ENCODE measurements around the gene RNF227. TPM values are rescaled to one million over a fixed set of nuclear protein-coding genes. Genes with fewer than 3 reads are reported as not detected.

RNF227 gene
- total RNA-seq, 1 donor from 2014 or later = 0.70 TPM

- intact Hi-C loops (cut with DNase I) = loop anchor here (5.0 kb wide), 1 partner anchor 75 kb away; the partner anchor contains the start of genes CYB5D1, NAA38 and TMEM88
- ATAC-seq = peak; percentile 100
- peak; percentile 100 for DNase-seq (ENCODE audit: missing footprints)
Observed at GRCh38 chr17:7931709-7932482, 15.8 kb upstream of the RNF227 start, which contains the start of the genes CNTROB and TRAPPC1. Gene CNTROB, plus strand, starts transcription at chr17:7932206. Its CDS starts 874 bp downstream, at chr17:7933080. Gene TRAPPC1, minus strand, starts transcription at chr17:7931946. Its CDS starts 117 bp downstream, at chr17:7931829.

- intact Hi-C loops (cut with DNase I) = loop anchor here (5.0 kb wide), 1 partner anchor 74 kb away; the partner anchor contains the start of genes CYB5D1, NAA38 and TMEM88
- no peak for DNase-seq (ENCODE audit: missing footprints)
- ATAC-seq = no peak
Observed at GRCh38 chr17:7930841-7931631, 14.9 kb upstream of the RNF227 start.

- DNase-seq (ENCODE audit: missing footprints) (no peak), ATAC-seq (no peak)
- intact Hi-C loops (cut with DNase I) = loop anchor here (5.0 kb wide), 1 partner anchor 72 kb away; the partner anchor contains the start of genes CYB5D1, NAA38 and TMEM88
Observed at GRCh38 chr17:7929158-7930023, 13.3 kb upstream of the RNF227 start, which contains the start of gene KCNAB3. Gene KCNAB3, minus strand, starts transcription at chr17:7929856. Its CDS starts 421 bp downstream, at chr17:7929435.

- ATAC-seq (no peak), DNase-seq (ENCODE audit: missing footprints) (no peak)
- intact Hi-C loops (cut with DNase I) = no loop called here
Observed at GRCh38 chr17:7927596-7927995, 11.5 kb upstream of the RNF227 start.

GRCh38 chr17:7922845-7923628 lies 6.9 kb upstream of the RNF227 start:
- intact Hi-C loops (cut with DNase I) = no loop called here
- ATAC-seq (peak; percentile 90), DNase-seq (ENCODE audit: missing footprints) (peak; percentile 93)

- intact Hi-C loops (cut with DNase I) = no loop called here
- no peak for ATAC-seq
- no peak for DNase-seq (ENCODE audit: missing footprints)
Observed at GRCh38 chr17:7922269-7922844, 6.3 kb upstream of the RNF227 start.

GRCh38 chr17:7916808-7917207 lies 719 bp upstream of the RNF227 start:
- no peak for ATAC-seq
- intact Hi-C loops (cut with DNase I) = no loop called here
- no peak for DNase-seq (ENCODE audit: missing footprints)

- ATAC-seq = no peak
- DNase-seq (ENCODE audit: missing footprints) = no peak
- intact Hi-C loops (cut with DNase I) = no loop called here
Observed at GRCh38 chr17:7916385-7916682, 245 bp upstream of the RNF227 start.

GRCh38 chr17:7915179-7915610 lies 894 bp downstream of the RNF227 start:
- DNase-seq (ENCODE audit: missing footprints) (no peak), ATAC-seq (peak; percentile 1)
- intact Hi-C loops (cut with DNase I) = loop anchor here (2.0 kb wide), 1 partner anchor 26 kb away; the partner anchor contains the start of gene CHD3

- intact Hi-C loops (cut with DNase I) = loop anchor here (1.0 to 5.0 kb wide), 3 partner anchors 76 to 144 kb away; no protein-coding TSS in a partner anchor
- no peak for DNase-seq (ENCODE audit: missing footprints)
- no peak for ATAC-seq
Observed at GRCh38 chr17:7912927-7913524, 3.1 kb downstream of the RNF227 start.

GRCh38 chr17:7911116-7911515 lies 5.0 kb downstream of the RNF227 start:
- intact Hi-C loops (cut with DNase I) = loop anchor here (5.0 kb wide), 1 partner anchor 146 kb away; no protein-coding TSS in a partner anchor
- ATAC-seq (no peak), DNase-seq (ENCODE audit: missing footprints) (no peak)

GRCh38 chr17:7910711-7911110 lies 5.4 kb downstream of the RNF227 start:
- no peak for ATAC-seq
- DNase-seq (ENCODE audit: missing footprints) = no peak
- intact Hi-C loops (cut with DNase I) = loop anchor here (5.0 kb wide), 1 partner anchor 147 kb away; no protein-coding TSS in a partner anchor

- intact Hi-C loops (cut with DNase I) = loop anchor here (5.0 kb wide), 1 partner anchor 147 kb away; no protein-coding TSS in a partner anchor
- ATAC-seq (no peak), DNase-seq (ENCODE audit: missing footprints) (no peak)
Observed at GRCh38 chr17:7910281-7910680, 5.8 kb downstream of the RNF227 start.

GRCh38 chr17:7909089-7909488 lies 7.0 kb downstream of the RNF227 start:
- intact Hi-C loops (cut with DNase I) = no loop called here
- ATAC-seq = no peak
- DNase-seq (ENCODE audit: missing footprints) = no peak

GRCh38 chr17:7903154-7904103 lies 12.7 kb downstream of the RNF227 start:
- intact Hi-C loops (cut with DNase I) = no loop called here

GRCh38 chr17:7897773-7898172 lies 18.3 kb downstream of the RNF227 start:
- DNase-seq (ENCODE audit: missing footprints) = no peak
- intact Hi-C loops (cut with DNase I) = loop anchor here (1.0 to 10.0 kb wide), 2 partner anchors 35 to 73 kb away; no protein-coding TSS in a partner anchor
- ATAC-seq = peak; percentile 63

More at GRCh38 chr17:7903154-7904103, 12.7 kb downstream of the RNF227 start:
- no peak for ATAC-seq
- DNase-seq (ENCODE audit: missing footprints) = no peak
